Skeletal muscle satellite cell (primary cell): ENCODE results near the gene KRTAP1-4.
A peak's percentile ranks its signal among the peaks of the same experiment; 100 is the strongest.
"Not testable (repeated sequence)": the region's sequence is repeated elsewhere in the genome, so short reads cannot be mapped to it uniquely, and the experiment has no call there.

Experiments
- H3K27me3 ChIP-seq: 2 replicates; pipeline ENCODE4 v1.7.0; 2013; ENCODE audit warnings: low read length; ENCODE audit not compliant: control insufficient read depth, insufficient read depth
- H3K36me3 ChIP-seq: 2 replicates; pipeline ENCODE4 v1.7.0; 2013; ENCODE audit warnings: mild to moderate bottlenecking, control low read depth, low read length; ENCODE audit not compliant: insufficient read depth
- H3K4me1 ChIP-seq: 2 replicates; pipeline ENCODE4 v1.7.0; 2013; ENCODE audit warnings: low read length; ENCODE audit not compliant: control insufficient read depth, insufficient read depth
- H3K4me2 ChIP-seq: 2 replicates; pipeline ENCODE4 v1.7.0; 2013; ENCODE audit warnings: mild to moderate bottlenecking, low read length
- H3K4me3 ChIP-seq: 2 replicates; pipeline ENCODE4 v1.7.0; 2013; ENCODE audit warnings: low read length
- H3K9ac ChIP-seq: 2 replicates; pipeline ENCODE4 v1.7.0; 2013; ENCODE audit warnings: mild to moderate bottlenecking, low read depth, low read length, moderate library complexity
- H3K9me3 ChIP-seq: replicated peaks from 2 replicates; pipeline ENCODE4 v1.7.0; 2013; ENCODE audit warnings: mild to moderate bottlenecking, control low read depth, low read length

KRTAP1-4 gene

GRCh38 chr17:41060052-41060604, 30.1 kb upstream of the KRTAP1-4 start, which contains the start of gene KRTAP2-3:
Gene KRTAP2-3, minus strand, starts transcription at chr17:41060114. Its CDS starts 64 bp downstream, at chr17:41060050.
- H3K4me1 ChIP-seq, result peaks cover 49% of the 10 kb centered on the region
- peak within 1 kb of the TSS; percentile 76 for H3K9ac ChIP-seq
- H3K4me3 ChIP-seq, result no peak within 1 kb of the TSS
- H3K27me3 ChIP-seq, result no peaks in the 10 kb centered on the region
- no peaks in the 10 kb centered on the region for H3K36me3 ChIP-seq
- no peaks in the 10 kb centered on the region for H3K9me3 ChIP-seq
- H3K4me2 ChIP-seq, result peak within 1 kb of the TSS; percentile 67

GRCh38 chr17:41059276-41060051, 29.5 kb upstream of the KRTAP1-4 start:
- peak overlapping the region; percentile 76 for H3K9ac ChIP-seq
- not testable (repeated sequence) for H3K36me3 ChIP-seq, H3K27me3 ChIP-seq, H3K9me3 ChIP-seq, H3K4me3 ChIP-seq
- peak overlapping the region; percentile 67 for H3K4me2 ChIP-seq
- H3K4me1 ChIP-seq, result peaks cover 49% of the 10 kb centered on the region

- Histone ChIP-seq H3K4me2 (peak overlapping the region; percentile 22), H3K36me3 (no peaks in the 10 kb centered on the region), H3K4me3 (no peak overlapping the region), H3K27me3 (no peaks in the 10 kb centered on the region), H3K9me3 (no peaks in the 10 kb centered on the region), H3K4me1 (peaks cover 48% of the 10 kb centered on the region), H3K9ac (peak overlapping the region; percentile 71)
These were observed 28.7 kb upstream of the KRTAP1-4 start for GRCh38 chr17:41058741-41059140.

- Histone ChIP-seq H3K36me3 (no peaks in the 10 kb centered on the region), H3K27me3 (no peaks in the 10 kb centered on the region), H3K9me3 (no peaks in the 10 kb centered on the region), H3K4me1 (peaks cover 41% of the 10 kb centered on the region), H3K4me2 (no peak overlapping the region), H3K4me3 (no peak overlapping the region), H3K9ac (no peak overlapping the region)
These were observed 27.6 kb upstream of the KRTAP1-4 start for GRCh38 chr17:41057547-41057946.

GRCh38 chr17:41055130-41055529, 25.1 kb upstream of the KRTAP1-4 start, which contains the start of gene KRTAP2-2:
Gene KRTAP2-2, minus strand, starts transcription at chr17:41055230. Its CDS starts 19 bp downstream, at chr17:41055211.
- not testable (repeated sequence) for H3K9ac ChIP-seq, H3K9me3 ChIP-seq, H3K4me2 ChIP-seq, H3K27me3 ChIP-seq, H3K4me3 ChIP-seq, H3K36me3 ChIP-seq
- peaks cover 24% of the 10 kb centered on the region for H3K4me1 ChIP-seq

- H3K9ac ChIP-seq, H3K4me2 ChIP-seq, H3K27me3 ChIP-seq, H3K9me3 ChIP-seq, H3K4me3 ChIP-seq, H3K36me3 ChIP-seq: not testable (repeated sequence)
- peaks cover 20% of the 10 kb centered on the region for H3K4me1 ChIP-seq
These were observed 24.6 kb upstream of the KRTAP1-4 start for GRCh38 chr17:41054556-41054955.

GRCh38 chr17:41054025-41054424, 24.0 kb upstream of the KRTAP1-4 start:
- H3K4me2 ChIP-seq, result no peak overlapping the region
- no peak overlapping the region for H3K4me3 ChIP-seq
- no peak overlapping the region for H3K9ac ChIP-seq
- peaks cover 19% of the 10 kb centered on the region for H3K4me1 ChIP-seq
- no peaks in the 10 kb centered on the region for H3K36me3 ChIP-seq
- H3K27me3 ChIP-seq, result no peaks in the 10 kb centered on the region
- no peaks in the 10 kb centered on the region for H3K9me3 ChIP-seq

- H3K4me2 ChIP-seq, result no peak overlapping the region
- H3K9me3 ChIP-seq, result no peaks in the 10 kb centered on the region
- no peak overlapping the region for H3K9ac ChIP-seq
- no peaks in the 10 kb centered on the region for H3K27me3 ChIP-seq
- no peak overlapping the region for H3K4me3 ChIP-seq
- no peaks in the 10 kb centered on the region for H3K36me3 ChIP-seq
- H3K4me1 ChIP-seq, result peaks cover 25% of the 10 kb centered on the region
These were observed 22.6 kb upstream of the KRTAP1-4 start for GRCh38 chr17:41052566-41052965.

GRCh38 chr17:41049110-41049509, 19.1 kb upstream of the KRTAP1-4 start:
- H3K36me3 ChIP-seq, result no peaks in the 10 kb centered on the region
- H3K4me2 ChIP-seq, result peak overlapping the region; percentile 56
- no peaks in the 10 kb centered on the region for H3K9me3 ChIP-seq
- H3K4me3 ChIP-seq, result peak overlapping the region; percentile 26
- peaks cover 25% of the 10 kb centered on the region for H3K4me1 ChIP-seq
- peak overlapping the region; percentile 83 for H3K9ac ChIP-seq
- H3K27me3 ChIP-seq, result no peaks in the 10 kb centered on the region

- H3K4me2 ChIP-seq, result peak overlapping the region; percentile 56
- no peaks in the 10 kb centered on the region for H3K36me3 ChIP-seq
- peak overlapping the region; percentile 26 for H3K4me3 ChIP-seq
- no peaks in the 10 kb centered on the region for H3K9me3 ChIP-seq
- peak overlapping the region; percentile 83 for H3K9ac ChIP-seq
- H3K27me3 ChIP-seq, result no peaks in the 10 kb centered on the region
- H3K4me1 ChIP-seq, result peaks cover 25% of the 10 kb centered on the region
These were observed 18.4 kb upstream of the KRTAP1-4 start for GRCh38 chr17:41048441-41048840.

GRCh38 chr17:41046735-41047465, 16.9 kb upstream of the KRTAP1-4 start, which contains the start of gene KRTAP2-1:
Gene KRTAP2-1, minus strand, starts transcription at chr17:41047316. Its CDS starts 49 bp downstream, at chr17:41047267.
- H3K9ac ChIP-seq, result peak within 1 kb of the TSS; percentile 83
- H3K4me1 ChIP-seq, result peaks cover 18% of the 10 kb centered on the region
- not testable (repeated sequence) for H3K27me3 ChIP-seq, H3K36me3 ChIP-seq, H3K9me3 ChIP-seq
- peak within 1 kb of the TSS; percentile 0 for H3K4me3 ChIP-seq
- peak within 1 kb of the TSS; percentile 56 for H3K4me2 ChIP-seq
